ENCODE measurements around the gene LMO7.
A peak's percentile ranks its signal among the peaks of the same experiment; 100 is the strongest.

Gene LMO7

GRCh38 chr13:75811841-75812240 is 175.7 kb downstream of the LMO7 start:
- no peak for DNase-seq (ENCODE audit: low read depth)
- H3K4me3 ChIP-seq (ENCODE audit: low read depth, low read length): no peak overlapping the region
- TF ChIP-seq, protein P1, sequence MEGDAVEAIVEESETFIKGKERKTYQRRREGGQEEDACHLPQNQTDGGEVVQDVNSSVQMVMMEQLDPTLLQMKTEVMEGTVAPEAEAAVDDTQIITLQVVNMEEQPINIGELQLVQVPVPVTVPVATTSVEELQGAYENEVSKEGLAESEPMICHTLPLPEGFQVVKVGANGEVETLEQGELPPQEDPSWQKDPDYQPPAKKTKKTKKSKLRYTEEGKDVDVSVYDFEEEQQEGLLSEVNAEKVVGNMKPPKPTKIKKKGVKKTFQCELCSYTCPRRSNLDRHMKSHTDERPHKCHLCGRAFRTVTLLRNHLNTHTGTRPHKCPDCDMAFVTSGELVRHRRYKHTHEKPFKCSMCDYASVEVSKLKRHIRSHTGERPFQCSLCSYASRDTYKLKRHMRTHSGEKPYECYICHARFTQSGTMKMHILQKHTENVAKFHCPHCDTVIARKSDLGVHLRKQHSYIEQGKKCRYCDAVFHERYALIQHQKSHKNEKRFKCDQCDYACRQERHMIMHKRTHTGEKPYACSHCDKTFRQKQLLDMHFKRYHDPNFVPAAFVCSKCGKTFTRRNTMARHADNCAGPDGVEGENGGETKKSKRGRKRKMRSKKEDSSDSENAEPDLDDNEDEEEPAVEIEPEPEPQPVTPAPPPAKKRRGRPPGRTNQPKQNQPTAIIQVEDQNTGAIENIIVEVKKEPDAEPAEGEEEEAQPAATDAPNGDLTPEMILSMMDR (IDR thresholded peaks at IDR 0.05; ENCODE audit: insufficient read depth, low read depth, low read length, missing control alignments): no peak

DNA sequence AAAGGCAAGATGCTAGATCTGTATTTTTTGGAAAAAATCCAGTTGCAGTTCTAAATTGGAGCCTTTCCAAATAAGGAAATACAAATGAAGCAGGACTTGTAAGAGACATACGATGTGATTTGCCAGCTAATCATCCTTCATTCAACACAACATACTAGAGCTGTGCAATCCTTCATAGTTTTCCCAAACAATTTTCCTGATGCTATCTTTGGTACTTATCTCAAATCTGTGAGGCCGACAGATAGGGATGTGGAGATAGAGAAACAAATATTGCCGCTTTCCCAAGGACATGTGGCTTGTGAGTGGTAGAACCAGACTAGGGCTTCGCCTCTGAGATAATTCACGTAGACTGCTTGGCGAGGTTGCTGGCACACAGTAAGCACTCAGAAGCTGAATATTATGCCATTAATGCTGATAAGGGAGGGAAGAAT is 176.6 kb downstream of the LMO7 start:
- TF ChIP-seq, protein P1 (IDR thresholded peaks at IDR 0.05; ENCODE audit: insufficient read depth, low read depth, low read length, missing control alignments): no peak
- H3K4me3 ChIP-seq (ENCODE audit: low read depth, low read length): no peak overlapping the region
- DNase-seq (ENCODE audit: low read depth): no peak

DNA sequence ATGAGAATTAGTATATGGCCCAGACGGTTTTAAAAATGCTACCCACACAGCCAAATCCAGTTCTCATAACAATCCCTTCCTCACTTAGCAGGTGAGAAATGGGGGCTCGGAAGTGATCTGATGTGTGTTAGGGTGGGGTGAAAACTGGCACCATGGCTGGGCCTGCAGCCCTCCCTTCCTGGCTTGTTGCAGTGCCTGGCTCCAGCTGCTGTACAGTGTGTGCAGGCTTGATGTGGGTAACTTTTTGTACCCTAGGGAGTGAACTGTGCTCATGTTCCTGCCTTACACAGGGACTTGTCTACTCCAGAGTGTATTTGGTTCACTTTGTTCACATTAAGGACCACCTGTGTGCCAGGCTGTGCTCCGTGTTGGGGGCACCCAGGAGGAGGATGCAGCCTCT is 177.2 kb downstream of the LMO7 start:
- no peak overlapping the region for H3K4me3 ChIP-seq (ENCODE audit: low read depth, low read length)
- TF ChIP-seq, protein P1 (IDR thresholded peaks at IDR 0.05; ENCODE audit: insufficient read depth, low read depth, low read length, missing control alignments): no peak
- no peak for DNase-seq (ENCODE audit: low read depth)

GRCh38 chr13:75818179-75818967 is 182.2 kb downstream of the LMO7 start:
- TF ChIP-seq, protein P1 (IDR thresholded peaks at IDR 0.05; ENCODE audit: insufficient read depth, low read depth, low read length, missing control alignments): no peak
- no peak overlapping the region for H3K4me3 ChIP-seq (ENCODE audit: low read depth, low read length)
- DNase-seq (ENCODE audit: low read depth): no peak

- DNase-seq (ENCODE audit: low read depth): no peak
- TF ChIP-seq, protein P1 (IDR thresholded peaks at IDR 0.05; ENCODE audit: insufficient read depth, low read depth, low read length, missing control alignments): no peak
These were observed 182.8 kb downstream of the LMO7 start for GRCh38 chr13:75818968-75819225.

DNA sequence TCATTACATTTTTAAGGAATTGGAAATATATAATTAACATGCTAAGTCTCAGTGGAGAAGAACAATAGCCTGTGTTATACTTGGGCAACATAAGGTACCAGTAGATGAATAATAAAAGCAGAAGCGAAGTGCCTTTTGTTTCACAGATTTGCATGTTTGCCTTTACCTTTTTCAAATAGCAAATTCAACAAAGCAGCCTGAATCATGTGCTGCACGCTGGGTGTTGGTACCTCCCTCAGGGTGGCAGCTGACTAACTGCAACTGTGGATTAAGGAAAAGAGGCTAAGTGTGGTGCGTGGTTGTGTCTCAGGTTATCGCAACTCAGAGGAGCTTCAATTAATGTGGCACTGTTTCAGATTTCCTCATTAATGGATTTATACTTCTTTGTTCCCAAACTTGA is 189.0 kb downstream of the LMO7 start:
- TF ChIP-seq, protein P1 (IDR thresholded peaks at IDR 0.05; ENCODE audit: insufficient read depth, low read depth, low read length, missing control alignments): no peak
- H3K4me3 ChIP-seq (ENCODE audit: low read depth, low read length): no peak overlapping the region
- DNase-seq (ENCODE audit: low read depth): no peak

More at GRCh38 chr13:75818968-75819225, 182.8 kb downstream of the LMO7 start:
- H3K4me3 ChIP-seq (ENCODE audit: low read depth, low read length): no peak overlapping the region

- no peak overlapping the region for H3K4me3 ChIP-seq (ENCODE audit: low read depth, low read length)
- DNase-seq (ENCODE audit: low read depth): peak; percentile 9
These were observed 189.5 kb downstream of the LMO7 start for GRCh38 chr13:75825594-75825993.

More at GRCh38 chr13:75825594-75825993, 189.5 kb downstream of the LMO7 start:
- TF ChIP-seq, protein P1 (IDR thresholded peaks at IDR 0.05; ENCODE audit: insufficient read depth, low read depth, low read length, missing control alignments): no peak

Measured in GM12865 (cell line).